Uterus (tissue), 4 donors: Measurements from ENCODE around the gene SKOR1. TPM values are rescaled to one million over a fixed set of nuclear protein-coding genes. Genes with fewer than 3 reads are reported as not detected.

Experiments
- DNase-seq, 2 donors: peaks; one replicate each; pipeline ENCODE4 v3.0.0-alpha.2; 2019 to 2020
- H3K27ac ChIP-seq, 2 donors: fragments of 200-600 bp; sonication (generic); 1 replicate in 1 of 2; 2 replicates in 1 of 2; pipeline ENCODE4 v1.5.1; 2016 to 2018
- H3K27me3 ChIP-seq, 2 donors: fragments of 200-600 bp; sonication (generic); one replicate each; pipeline ENCODE4 v1.5.1; 2018 to 2019; ENCODE audit warnings: control low read depth in 1 of 2
- H3K36me3 ChIP-seq, 2 donors: fragments of 200-600 bp; sonication (generic); one replicate each; pipeline ENCODE4 v1.5.1; 2019; ENCODE audit warnings: control low read depth in 1 of 2
- H3K4me1 ChIP-seq, 2 donors: fragments of 200-600 bp; sonication (generic); one replicate each; pipeline ENCODE4 v1.5.1; 2018 to 2019; ENCODE audit warnings: control low read depth in 1 of 2
- H3K4me3 ChIP-seq, 2 donors: fragments of 200-600 bp; sonication (generic); 1 replicate in 1 of 2; 2 replicates in 1 of 2; pipeline ENCODE4 v1.5.1; 2018 to 2019; ENCODE audit warnings: mild to moderate bottlenecking in 1 of 2
- H3K9me3 ChIP-seq, 2 donors: fragments of 200-600 bp; sonication (generic); one replicate each; pipeline ENCODE4 v1.5.1; 2019; ENCODE audit warnings: control low read depth in 1 of 2
- POLR2A ChIP-seq, 2 donors: fragments of 450-650 bp; IDR thresholded peaks; one replicate each; pipeline ENCODE4 v1.6.1; 2016; ENCODE audit warnings: antibody characterized with exemption in 2 of 2, mild to moderate bottlenecking in 1 of 2, moderate library complexity in 1 of 2
- intact Hi-C: fragments of 100-400 bp; cut with DNase I; formaldehyde crosslinking; loops from one replicate; pipeline ENCODE4 v1.15.1; 2023; ENCODE audit warnings: low total_unique reads
- total RNA-seq, 4 donors: library from RNA; depleted of rRNA in 3 of 4; stranded (reverse); fragments of >200 nt in 3 of 4; gene quantifications; one replicate each; pipeline versions ENCODE4 v1.1.0 to v1.2.4, GENCODE V29; 2014 to 2023
- TF ChIP-seq, protein P1 (sequence below), 4 experiments: fragments of 200-600 bp in 2 of 4; fragments of 450-650 bp in 2 of 4; sonication (generic) in 2 of 4; IDR thresholded peaks; one replicate each; pipeline ENCODE4 v1.5.1; 2016 to 2019; ENCODE audit warnings: antibody characterized with exemption in 4 of 4, mild to moderate bottlenecking in 2 of 4, moderate library complexity in 1 of 4
- donor health status: DM: yes; HTN: yes; CAD: no.

Gene SKOR1
- total RNA-seq, 4 donors from 2014 or later = 0.35 to 1.7 (median 0.77) TPM; not detected in 1

DNA sequence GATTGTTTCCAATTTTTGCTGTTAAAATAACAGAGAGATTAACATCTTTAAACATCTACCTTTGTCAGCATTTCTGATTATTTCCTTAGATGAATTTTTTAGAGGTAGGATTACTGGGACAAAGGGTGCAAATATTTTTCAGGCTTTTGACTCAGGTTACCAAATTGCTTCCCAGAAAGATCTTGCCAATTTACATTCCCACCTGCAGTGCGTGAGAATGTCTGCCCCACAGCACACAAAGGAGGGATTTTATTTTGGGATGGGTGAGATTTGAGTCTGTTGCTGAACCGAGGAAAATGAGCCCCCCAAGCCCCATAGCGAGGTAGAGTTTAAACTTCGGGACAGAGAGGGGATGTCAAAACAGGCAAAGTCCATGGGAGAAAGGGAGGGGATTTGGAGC is 40.5 kb downstream of the SKOR1 start:
- intact Hi-C loops = no loop called here
- Histone ChIP-seq H3K4me3 (no peak overlapping the region), H3K4me1 (peaks cover 0 to 5% of the 10 kb centered on the region in 2 donors), H3K36me3 (no peaks in the 10 kb centered on the region), H3K27me3 (no peaks in the 10 kb centered on the region), H3K27ac (no peak overlapping the region), H3K9me3 (no peaks in the 10 kb centered on the region)
- TF ChIP-seq, protein P1, sequence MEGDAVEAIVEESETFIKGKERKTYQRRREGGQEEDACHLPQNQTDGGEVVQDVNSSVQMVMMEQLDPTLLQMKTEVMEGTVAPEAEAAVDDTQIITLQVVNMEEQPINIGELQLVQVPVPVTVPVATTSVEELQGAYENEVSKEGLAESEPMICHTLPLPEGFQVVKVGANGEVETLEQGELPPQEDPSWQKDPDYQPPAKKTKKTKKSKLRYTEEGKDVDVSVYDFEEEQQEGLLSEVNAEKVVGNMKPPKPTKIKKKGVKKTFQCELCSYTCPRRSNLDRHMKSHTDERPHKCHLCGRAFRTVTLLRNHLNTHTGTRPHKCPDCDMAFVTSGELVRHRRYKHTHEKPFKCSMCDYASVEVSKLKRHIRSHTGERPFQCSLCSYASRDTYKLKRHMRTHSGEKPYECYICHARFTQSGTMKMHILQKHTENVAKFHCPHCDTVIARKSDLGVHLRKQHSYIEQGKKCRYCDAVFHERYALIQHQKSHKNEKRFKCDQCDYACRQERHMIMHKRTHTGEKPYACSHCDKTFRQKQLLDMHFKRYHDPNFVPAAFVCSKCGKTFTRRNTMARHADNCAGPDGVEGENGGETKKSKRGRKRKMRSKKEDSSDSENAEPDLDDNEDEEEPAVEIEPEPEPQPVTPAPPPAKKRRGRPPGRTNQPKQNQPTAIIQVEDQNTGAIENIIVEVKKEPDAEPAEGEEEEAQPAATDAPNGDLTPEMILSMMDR (IDR thresholded peaks at IDR 0.05) = no peak
- TF ChIP-seq POLR2A (IDR thresholded peaks at IDR 0.05) = no peak
- DNase-seq = no peak

- no peaks in the 10 kb centered on the region for H3K4me1 ChIP-seq
- H3K27me3 ChIP-seq = no peaks in the 10 kb centered on the region
- no peaks in the 10 kb centered on the region for H3K36me3 ChIP-seq
- H3K9me3 ChIP-seq = no peaks in the 10 kb centered on the region
- H3K4me3 ChIP-seq = no peak overlapping the region
- H3K27ac ChIP-seq = no peak overlapping the region
- intact Hi-C loops = no loop called here
- TF ChIP-seq POLR2A (IDR thresholded peaks at IDR 0.05) = no peak
- TF ChIP-seq, protein P1 (IDR thresholded peaks at IDR 0.05) = no peak
- DNase-seq = no peak
Observed at GRCh38 chr15:67869701-67870100, 44.4 kb downstream of the SKOR1 start.

GRCh38 chr15:67870868-67871408 is 45.6 kb downstream of the SKOR1 start:
- Histone ChIP-seq H3K27ac (no peak overlapping the region), H3K27me3 (no peaks in the 10 kb centered on the region), H3K4me3 (no peak overlapping the region), H3K9me3 (no peaks in the 10 kb centered on the region), H3K4me1 (no peaks in the 10 kb centered on the region), H3K36me3 (no peaks in the 10 kb centered on the region)
- intact Hi-C loops = no loop called here
- no peak for TF ChIP-seq POLR2A (IDR thresholded peaks at IDR 0.05)
- TF ChIP-seq, protein P1 (IDR thresholded peaks at IDR 0.05) = no peak
- DNase-seq = no peak

DNA sequence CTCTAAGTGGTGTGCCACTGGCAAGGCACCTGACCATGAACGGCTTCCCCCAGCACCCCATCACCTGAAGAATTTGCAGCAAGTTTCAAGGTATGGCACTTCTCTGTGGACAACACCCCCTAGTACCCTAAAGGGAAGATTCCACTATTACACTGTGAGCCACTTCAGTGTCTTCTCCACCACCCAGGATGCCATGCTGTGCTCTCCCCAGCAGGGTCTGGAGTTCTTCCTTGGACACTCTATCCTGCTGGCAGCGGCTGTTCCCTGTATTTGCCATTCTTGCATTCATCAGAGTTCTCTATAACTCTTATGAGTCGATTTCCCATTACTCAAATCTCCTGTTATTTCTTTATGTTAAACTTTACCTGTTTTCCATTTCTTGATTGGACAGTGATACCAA is 48.5 kb downstream of the SKOR1 start:
- Histone ChIP-seq H3K4me3 (no peak overlapping the region), H3K36me3 (no peaks in the 10 kb centered on the region), H3K27ac (no peak overlapping the region), H3K9me3 (no peaks in the 10 kb centered on the region), H3K27me3 (no peaks in the 10 kb centered on the region), H3K4me1 (no peaks in the 10 kb centered on the region)
- no peak for DNase-seq
- TF ChIP-seq, protein P1 (IDR thresholded peaks at IDR 0.05) = no peak
- no peak for TF ChIP-seq POLR2A (IDR thresholded peaks at IDR 0.05)
- intact Hi-C loops = no loop called here

DNA sequence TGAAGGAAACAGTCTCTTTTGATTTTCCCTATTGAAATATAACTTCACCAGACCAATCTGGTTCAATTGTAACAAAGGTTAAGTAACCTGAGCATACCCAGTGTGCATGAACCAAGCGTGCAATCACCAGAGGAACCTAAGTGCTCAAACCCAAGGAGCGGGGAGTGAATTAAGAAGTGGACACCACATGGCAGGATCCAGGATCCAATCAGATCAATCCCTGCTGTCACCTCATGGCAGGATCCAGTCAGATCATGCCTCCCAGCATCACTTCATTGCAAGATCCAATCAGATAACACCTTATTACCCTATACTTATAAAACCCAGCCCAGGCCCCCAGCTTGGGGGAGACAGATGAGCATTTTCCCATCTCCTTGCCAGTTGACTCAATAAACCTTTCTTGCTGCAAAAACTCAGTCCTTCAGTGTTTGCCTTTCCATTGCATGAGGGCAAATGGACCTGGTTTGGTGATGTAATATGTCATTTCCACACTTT is 53.5 kb downstream of the SKOR1 start:
- no peak for DNase-seq
- Histone ChIP-seq H3K4me1 (peaks cover 0 to under 1% of the 10 kb centered on the region in 2 donors), H3K36me3 (no peaks in the 10 kb centered on the region), H3K9me3 (no peaks in the 10 kb centered on the region), H3K27me3 (no peaks in the 10 kb centered on the region), H3K4me3 (no peak overlapping the region), H3K27ac (no peak overlapping the region)
- intact Hi-C loops = no loop called here
- TF ChIP-seq POLR2A (IDR thresholded peaks at IDR 0.05) = no peak
